Measurements from ENCODE around the gene FOXI1.

GRCh38 chr5:170131235-170131634 lies 25.5 kb downstream of the FOXI1 start:
- TF ChIP-seq, protein P1, sequence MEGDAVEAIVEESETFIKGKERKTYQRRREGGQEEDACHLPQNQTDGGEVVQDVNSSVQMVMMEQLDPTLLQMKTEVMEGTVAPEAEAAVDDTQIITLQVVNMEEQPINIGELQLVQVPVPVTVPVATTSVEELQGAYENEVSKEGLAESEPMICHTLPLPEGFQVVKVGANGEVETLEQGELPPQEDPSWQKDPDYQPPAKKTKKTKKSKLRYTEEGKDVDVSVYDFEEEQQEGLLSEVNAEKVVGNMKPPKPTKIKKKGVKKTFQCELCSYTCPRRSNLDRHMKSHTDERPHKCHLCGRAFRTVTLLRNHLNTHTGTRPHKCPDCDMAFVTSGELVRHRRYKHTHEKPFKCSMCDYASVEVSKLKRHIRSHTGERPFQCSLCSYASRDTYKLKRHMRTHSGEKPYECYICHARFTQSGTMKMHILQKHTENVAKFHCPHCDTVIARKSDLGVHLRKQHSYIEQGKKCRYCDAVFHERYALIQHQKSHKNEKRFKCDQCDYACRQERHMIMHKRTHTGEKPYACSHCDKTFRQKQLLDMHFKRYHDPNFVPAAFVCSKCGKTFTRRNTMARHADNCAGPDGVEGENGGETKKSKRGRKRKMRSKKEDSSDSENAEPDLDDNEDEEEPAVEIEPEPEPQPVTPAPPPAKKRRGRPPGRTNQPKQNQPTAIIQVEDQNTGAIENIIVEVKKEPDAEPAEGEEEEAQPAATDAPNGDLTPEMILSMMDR (IDR thresholded peaks at IDR 0.05; ENCODE audit: insufficient read depth, low read depth, low read length), result no peak
- TF ChIP-seq EZH2 (IDR thresholded peaks at IDR 0.05; ENCODE audit: insufficient read depth, low read length), result no peak
